K562 (cell line): ENCODE data around the gene GPHA2. TPM values are rescaled to one million over a fixed set of nuclear protein-coding genes. Genes with fewer than 3 reads are reported as not detected.

ENCODE experiments used
- BRCA1 ChIP-seq, 2 experiments: fragments of 450-650 bp in 1 of 2; sonication (generic) in 1 of 2; formaldehyde crosslinking in 1 of 2; IDR thresholded peaks; 2 replicates each; pipeline versions ENCODE4 v1.5.0 to v1.6.1; 2017 to 2020; ENCODE audit warnings: mild to moderate bottlenecking in 1 of 2, missing genetic modification reagents in 1 of 2
- CBFA2T3 ChIP-seq: fragments of 450-650 bp; IDR thresholded peaks from 2 replicates; pipeline ENCODE4 v1.6.1; 2017
- DACH1 ChIP-seq: fragments of 450-650 bp; IDR thresholded peaks from 2 replicates; pipeline ENCODE4 v1.6.1; 2018; ENCODE audit not compliant: partially characterized antibody
- ESRRA ChIP-seq: fragments of 450-650 bp; IDR thresholded peaks from 2 replicates; pipeline ENCODE4 v1.6.1; 2014; ENCODE audit warnings: low read depth, mild to moderate bottlenecking, moderate library complexity, borderline replicate concordance
- GATA2 ChIP-seq: sonication (generic); formaldehyde crosslinking; IDR thresholded peaks from 2 replicates; pipeline ENCODE4 v1.4.0; 2020; ENCODE audit warnings: mild to moderate bottlenecking, missing genetic modification reagents
- GATAD2B ChIP-seq: fragments of 450-650 bp; IDR thresholded peaks from 2 replicates; pipeline ENCODE4 v1.6.1; 2017; ENCODE audit warnings: mild to moderate bottlenecking, borderline replicate concordance
- KDM1A ChIP-seq, 2 experiments: fragments of 450-650 bp; IDR thresholded peaks; 2 replicates each; pipeline ENCODE4 v1.6.1; 2016; ENCODE audit warnings: mild to moderate bottlenecking in 2 of 2
- KLF10 ChIP-seq: fragments of 250-450 bp; sonication (Bioruptor Pico); IDR thresholded peaks from 2 replicates; pipeline ENCODE4 v1.6.1; 2021; ENCODE audit warnings: matching md5 sums
- MAX ChIP-seq: sonication (generic); formaldehyde crosslinking; IDR thresholded peaks from 2 replicates; pipeline ENCODE4 v1.9.0; 2022; ENCODE audit warnings: mild to moderate bottlenecking, missing genetic modification reagents
- NEUROD1 ChIP-seq: fragments of 150-350 bp; IDR thresholded peaks from 2 replicates; pipeline ENCODE4 v1.6.1; 2014; ENCODE audit warnings: borderline replicate concordance, low read length, low read depth; ENCODE audit not compliant: partially characterized antibody
- PATZ1 ChIP-seq: fragments of 250-450 bp; sonication (Bioruptor Pico); IDR thresholded peaks from 2 replicates; pipeline ENCODE4 v1.5.0; 2020; ENCODE audit warnings: mild to moderate bottlenecking, borderline replicate concordance
- PML ChIP-seq: IDR thresholded peaks from 2 replicates; pipeline ENCODE4 v1.6.1; 2012; ENCODE audit warnings: low read length, inconsistent platforms
- POLR2B ChIP-seq: fragments of 450-650 bp; IDR thresholded peaks from 2 replicates; pipeline ENCODE4 v1.6.1; 2018; ENCODE audit warnings: low read depth; ENCODE audit not compliant: partially characterized antibody
- POLR2G ChIP-seq: fragments of 200-400 bp; formaldehyde crosslinking; IDR thresholded peaks from 2 replicates; pipeline ENCODE4 v1.6.1; 2017; ENCODE audit warnings: low read depth, mild to moderate bottlenecking, antibody characterized with exemption, low read length, moderate library complexity
- RBM39 ChIP-seq: fragments of 200-400 bp; formaldehyde crosslinking; optimal IDR thresholded peaks from 2 replicates; pipeline ENCODE3; 2018; ENCODE audit warnings: low read depth, low read length
- SMARCA5 ChIP-seq: fragments of 450-650 bp; IDR thresholded peaks from 2 replicates; pipeline ENCODE4 v1.6.1; 2016
- TAF7 ChIP-seq: fragments of 450-650 bp; IDR thresholded peaks from 2 replicates; pipeline ENCODE4 v1.6.1; 2016; ENCODE audit warnings: missing genetic modification characterization, missing compliant biosample characterization
- TRIM24 ChIP-seq, 2 experiments: fragments of 450-650 bp; IDR thresholded peaks; 2 replicates each; pipeline ENCODE4 v1.6.1; 2016
- ZFX ChIP-seq: sonication (generic); formaldehyde crosslinking; IDR thresholded peaks from 2 replicates; pipeline ENCODE4 v1.8.0; 2022; ENCODE audit warnings: mild to moderate bottlenecking, missing genetic modification reagents, moderate library complexity
- ZNF140 ChIP-seq: fragments of 250-450 bp; sonication (Bioruptor Pico); IDR thresholded peaks from 2 replicates; pipeline ENCODE4 v1.8.0; 2021; ENCODE audit warnings: moderate library complexity, mild to moderate bottlenecking, inconsistent platforms
- ZNF766 ChIP-seq: fragments of 200-800 bp; sonication (Bioruptor generic); conservative IDR thresholded peaks from 2 replicates; pipeline ENCODE4 v1.6.1; 2016; ENCODE audit warnings: missing genetic modification characterization, missing compliant biosample characterization
- polyA plus RNA-seq, 8 experiments: library from polyadenylated mRNA; depleted of rRNA in 4 of 8; stranded (reverse) in 5 of 8; unstranded in 3 of 8; fragments of >200 nt; fragmentation: Nextera tagmentation in 2 of 8; fragmentation: Illumina TruSeq in 1 of 8; extraction: Ambion mirVana in 2 of 8; extraction: Trizol in 1 of 8; gene quantifications; 2 replicates each; pipeline versions ENCODE4 v1.2.1 to v1.2.3, GENCODE V29; 2011 to 2014; ENCODE audit warnings: inconsistent platforms in 1 of 8, missing spikeins in 1 of 8
- total RNA-seq, 7 experiments: library from RNA; depleted of rRNA in 6 of 7; stranded (reverse); fragments of >200 nt in 6 of 7; fragmentation: Illumina TruSeq in 2 of 7; extraction: Trizol in 2 of 7; gene quantifications; 2 replicates each; pipeline versions ENCODE4 v1.2.1 to v1.2.3, GENCODE V29; 2011 to 2021; ENCODE audit warnings: low replicate concordance in 1 of 7
- TF ChIP-seq, protein P1 (sequence below): sonication (generic); formaldehyde crosslinking; IDR thresholded peaks from 2 replicates; pipeline ENCODE4 v1.8.1; 2023; ENCODE audit warnings: mild to moderate bottlenecking, missing genetic modification reagents
- TF ChIP-seq, protein P2 (sequence below): fragments of 450-650 bp; IDR thresholded peaks from 2 replicates; pipeline ENCODE4 v1.6.1; 2016; ENCODE audit warnings: missing biosample characterization, missing genetic modification characterization
- TF ChIP-seq, protein P3 (sequence below): sonication (generic); formaldehyde crosslinking; IDR thresholded peaks from 2 replicates; pipeline ENCODE4 v1.8.1; 2022; ENCODE audit warnings: missing genetic modification reagents

The GPHA2 gene
- total and polyA plus RNA-seq, 9 of the 15 experiments (the other 6 are each of a cell fraction or from before 2014, with no cell fraction given) = 0.17 to 0.22 TPM; not detected in 7

GRCh38 chr11:64888729-64889511 lies 46.8 kb downstream of the GPHA2 start (continued):
- no peak for TF ChIP-seq TAF7 (tag)
- peak; percentile 92 to 96 for TF ChIP-seq KDM1A (IDR thresholded peaks at IDR 0.05)
- TF ChIP-seq POLR2B = no peak
- peak; percentile 82 for TF ChIP-seq SMARCA5
- TF ChIP-seq NEUROD1 = peak; percentile 93
- TF ChIP-seq, protein P1, sequence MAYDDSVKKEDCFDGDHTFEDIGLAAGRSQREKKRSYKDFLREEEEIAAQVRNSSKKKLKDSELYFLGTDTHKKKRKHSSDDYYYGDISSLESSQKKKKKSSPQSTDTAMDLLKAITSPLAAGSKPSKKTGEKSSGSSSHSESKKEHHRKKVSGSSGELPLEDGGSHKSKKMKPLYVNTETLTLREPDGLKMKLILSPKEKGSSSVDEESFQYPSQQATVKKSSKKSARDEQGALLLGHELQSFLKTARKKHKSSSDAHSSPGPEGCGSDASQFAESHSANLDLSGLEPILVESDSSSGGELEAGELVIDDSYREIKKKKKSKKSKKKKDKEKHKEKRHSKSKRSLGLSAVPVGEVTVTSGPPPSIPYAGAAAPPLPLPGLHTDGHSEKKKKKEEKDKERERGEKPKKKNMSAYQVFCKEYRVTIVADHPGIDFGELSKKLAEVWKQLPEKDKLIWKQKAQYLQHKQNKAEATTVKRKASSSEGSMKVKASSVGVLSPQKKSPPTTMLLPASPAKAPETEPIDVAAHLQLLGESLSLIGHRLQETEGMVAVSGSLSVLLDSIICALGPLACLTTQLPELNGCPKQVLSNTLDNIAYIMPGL = no peak
- TF ChIP-seq POLR2G = 0 out of 2 replicates have a peak, but pooled peaks have one; percentile 20
- TF ChIP-seq TRIM24 (IDR thresholded peaks at IDR 0.05) = peak; percentile 89 to 97
- TF ChIP-seq, protein P2, sequence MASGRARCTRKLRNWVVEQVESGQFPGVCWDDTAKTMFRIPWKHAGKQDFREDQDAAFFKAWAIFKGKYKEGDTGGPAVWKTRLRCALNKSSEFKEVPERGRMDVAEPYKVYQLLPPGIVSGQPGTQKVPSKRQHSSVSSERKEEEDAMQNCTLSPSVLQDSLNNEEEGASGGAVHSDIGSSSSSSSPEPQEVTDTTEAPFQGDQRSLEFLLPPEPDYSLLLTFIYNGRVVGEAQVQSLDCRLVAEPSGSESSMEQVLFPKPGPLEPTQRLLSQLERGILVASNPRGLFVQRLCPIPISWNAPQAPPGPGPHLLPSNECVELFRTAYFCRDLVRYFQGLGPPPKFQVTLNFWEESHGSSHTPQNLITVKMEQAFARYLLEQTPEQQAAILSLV (tag) = 0 out of 2 replicates have a peak, but pooled peaks have one; percentile 5
- no peak for TF ChIP-seq KLF10 (CRISPR knock-in tag)
- no peak for TF ChIP-seq ZNF140 (CRISPR knock-in tag)
- TF ChIP-seq, protein P3, sequence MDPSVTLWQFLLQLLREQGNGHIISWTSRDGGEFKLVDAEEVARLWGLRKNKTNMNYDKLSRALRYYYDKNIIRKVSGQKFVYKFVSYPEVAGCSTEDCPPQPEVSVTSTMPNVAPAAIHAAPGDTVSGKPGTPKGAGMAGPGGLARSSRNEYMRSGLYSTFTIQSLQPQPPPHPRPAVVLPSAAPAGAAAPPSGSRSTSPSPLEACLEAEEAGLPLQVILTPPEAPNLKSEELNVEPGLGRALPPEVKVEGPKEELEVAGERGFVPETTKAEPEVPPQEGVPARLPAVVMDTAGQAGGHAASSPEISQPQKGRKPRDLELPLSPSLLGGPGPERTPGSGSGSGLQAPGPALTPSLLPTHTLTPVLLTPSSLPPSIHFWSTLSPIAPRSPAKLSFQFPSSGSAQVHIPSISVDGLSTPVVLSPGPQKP (CRISPR knock-in tag) = no peak
- TF ChIP-seq BRCA1 (IDR thresholded peaks at IDR 0.05) = no peak
- TF ChIP-seq BRCA1 (CRISPR knock-in tag; IDR thresholded peaks at IDR 0.05) = no peak
- TF ChIP-seq DACH1 = peak; percentile 22
- peak; percentile 64 for TF ChIP-seq ZFX (CRISPR knock-in tag)
- TF ChIP-seq MAX (CRISPR knock-in tag) = no peak
- peak; percentile 95 for TF ChIP-seq PML
- TF ChIP-seq GATAD2B = peak; percentile 94
- TF ChIP-seq ZNF766 (CRISPR knock-in tag) = peak; percentile 61
- TF ChIP-seq CBFA2T3 = peak; percentile 99
- no peak for TF ChIP-seq PATZ1 (CRISPR knock-in tag)
- TF ChIP-seq RBM39 = no peak
- peak; percentile 99 for TF ChIP-seq GATA2
- TF ChIP-seq ESRRA = peak; percentile 69; the same call in 1 of the 2 replicates
